Tibial nerve (tissue), 4 donors: ENCODE measurements around the gene CEBPG. TPM values are rescaled to one million over a fixed set of nuclear protein-coding genes. Genes with fewer than 3 reads are reported as not detected.

Experiments used
- DNase-seq, 2 donors: peaks; one replicate each; pipeline ENCODE4 v3.0.0-alpha.2; 2019; ENCODE audit warnings: low spot score in 2 of 2
- H3K27ac ChIP-seq, 4 donors: fragments of 200-600 bp; sonication (generic) in 3 of 4; one replicate each; pipeline ENCODE4 v1.5.1; 2017 to 2019; ENCODE audit warnings: mild to moderate bottlenecking in 1 of 4
- H3K27me3 ChIP-seq, 2 donors: fragments of 200-600 bp; sonication (generic) in 1 of 2; one replicate each; pipeline versions ENCODE4 v1.5.1 to v1.6.0; 2017 to 2019
- H3K36me3 ChIP-seq, 3 donors: fragments of 200-600 bp; sonication (generic); one replicate each; pipeline ENCODE4 v1.5.1; 2018 to 2019
- H3K4me1 ChIP-seq, 4 donors: fragments of 200-600 bp; sonication (generic) in 3 of 4; one replicate each; pipeline ENCODE4 v1.5.1; 2017 to 2019
- H3K4me3 ChIP-seq, 4 donors: fragments of 200-600 bp; sonication (generic) in 3 of 4; one replicate each; pipeline ENCODE4 v1.5.1; 2017 to 2019; ENCODE audit warnings: mild to moderate bottlenecking in 1 of 4, moderate library complexity in 1 of 4
- H3K9me3 ChIP-seq, 4 donors: fragments of 200-600 bp; sonication (generic) in 3 of 4; one replicate each; pipeline ENCODE4 v1.5.1; 2017 to 2019
- CTCF ChIP-seq, 5 experiments: fragments of 200-600 bp in 3 of 5; fragments of 450-650 bp in 2 of 5; sonication (generic) in 3 of 5; IDR thresholded peaks; one replicate each; pipeline ENCODE4 v1.5.1; 2016 to 2019; ENCODE audit warnings: antibody characterized with exemption in 5 of 5, mild to moderate bottlenecking in 3 of 5, moderate library complexity in 2 of 5
- EP300 ChIP-seq, 2 donors: sonication (generic); formaldehyde crosslinking; IDR thresholded peaks; one replicate each; pipeline ENCODE4 v1.6.1; 2017; ENCODE audit warnings: antibody characterized with exemption in 2 of 2, mild to moderate bottlenecking in 1 of 2
- POLR2A ChIP-seq, 2 donors: fragments of 450-650 bp; IDR thresholded peaks; one replicate each; pipeline ENCODE4 v1.6.1; 2017; ENCODE audit warnings: antibody characterized with exemption in 2 of 2, mild to moderate bottlenecking in 2 of 2, moderate library complexity in 2 of 2
- WGBS, 2 donors: methylation state at CpG; one replicate each; pipeline ENCODE4 v1.1.5; 2018; 5-methylcytosine and 5-hydroxymethylcytosine counted together
- total RNA-seq, 4 donors: library from RNA; depleted of rRNA; stranded (reverse); fragments of >200 nt; gene quantifications; one replicate each; pipeline ENCODE4 v1.1.0, GENCODE V29; 2016

Gene CEBPG
- total RNA-seq, 4 donors from 2014 or later = 15.5 to 18.6 (median 16.7) TPM

- no peak for DNase-seq
- no peak overlapping the region for H3K27ac ChIP-seq
These were observed 5.2 kb upstream of the CEBPG start for GRCh38 chr19:33368074-33368864.

DNA sequence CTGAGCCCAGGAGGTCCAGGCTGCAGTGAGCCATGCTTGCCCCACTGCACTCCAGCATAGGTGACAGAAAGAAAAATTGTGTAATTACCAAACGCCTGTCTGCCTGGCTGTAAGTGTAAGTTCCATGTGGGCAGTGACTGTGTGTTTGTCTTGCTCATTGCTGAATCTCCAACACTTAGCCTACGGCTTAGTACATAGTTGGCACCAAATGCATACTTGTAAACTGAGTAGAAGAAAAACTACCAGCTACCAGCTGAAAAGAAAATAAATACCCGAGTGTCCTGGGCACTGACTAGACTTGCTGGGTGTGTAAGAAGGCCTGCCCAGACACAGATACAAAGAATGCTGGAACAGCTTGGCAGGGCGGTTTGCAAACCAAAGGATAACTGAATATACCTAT is 2.7 kb upstream of the CEBPG start:
- no peaks in the 10 kb centered on the region for H3K36me3 ChIP-seq
- peaks cover 0 to 19% (median 11%) of the 10 kb centered on the region in 4 donors for H3K4me1 ChIP-seq
- H3K27ac ChIP-seq = no peak overlapping the region
- no peak overlapping the region for H3K4me3 ChIP-seq
- TF ChIP-seq CTCF (IDR thresholded peaks at IDR 0.05) (no peak), POLR2A (IDR thresholded peaks at IDR 0.05) (no peak), EP300 (IDR thresholded peaks at IDR 0.05) (no peak)
- no peak for DNase-seq
- no peaks in the 10 kb centered on the region for H3K27me3 ChIP-seq
- no peaks in the 10 kb centered on the region for H3K9me3 ChIP-seq
- 88 to 91% methylated on average over 4 of the region's 4 CpGs for WGBS, 2 donors

More at GRCh38 chr19:33368074-33368864, 5.2 kb upstream of the CEBPG start:
- Histone ChIP-seq H3K4me3 (no peak overlapping the region), H3K9me3 (no peaks in the 10 kb centered on the region), H3K27me3 (no peaks in the 10 kb centered on the region), H3K36me3 (no peaks in the 10 kb centered on the region), H3K4me1 (peaks cover 0 to 5% (median 0%) of the 10 kb centered on the region in 4 donors)
- TF ChIP-seq CTCF (IDR thresholded peaks at IDR 0.05) (no peak), POLR2A (IDR thresholded peaks at IDR 0.05) (no peak), EP300 (IDR thresholded peaks at IDR 0.05) (no peak)
- WGBS, 2 donors = 62 to 69% methylated on average over 5 of the region's 5 CpGs

DNA sequence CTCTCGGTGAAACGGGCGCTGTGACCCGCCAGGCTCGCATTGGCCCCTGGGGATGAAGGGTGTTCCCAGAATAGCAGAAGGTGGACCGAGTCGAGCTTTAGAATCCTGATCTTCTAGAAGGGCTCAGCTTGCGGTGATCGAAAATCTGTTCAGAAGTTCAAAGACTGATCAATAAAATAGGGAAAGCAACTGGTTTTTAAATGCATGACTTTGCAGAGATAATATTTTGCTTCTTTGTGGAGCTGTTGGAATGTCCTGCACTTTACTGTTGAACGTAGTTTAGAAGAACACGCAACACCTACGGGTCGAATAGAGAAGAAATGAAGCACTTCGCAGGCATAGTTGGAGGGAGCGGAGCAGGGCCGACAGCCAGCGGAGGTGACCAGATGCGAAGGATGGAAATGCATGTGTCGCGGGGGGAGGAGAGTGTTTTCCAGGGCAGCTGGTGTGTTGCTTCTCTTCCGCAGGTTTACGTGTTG is 766 bp downstream of the CEBPG start:
- TF ChIP-seq POLR2A (IDR thresholded peaks at IDR 0.05) = no peak
- TF ChIP-seq EP300 (IDR thresholded peaks at IDR 0.05) = no peak
- TF ChIP-seq CTCF (IDR thresholded peaks at IDR 0.05) = no peak
- Histone ChIP-seq H3K36me3 (peaks cover 0 to 3% (median 0%) of the 10 kb centered on the region in 3 donors), H3K9me3 (no peaks in the 10 kb centered on the region), H3K4me1 (peaks cover 0 to 50% (median 28%) of the 10 kb centered on the region in 4 donors), H3K27ac (peak overlapping the region; percentile 51 to 97 (median 92)), H3K4me3 (peak overlapping the region; percentile 36 to 88 (median 70)), H3K27me3 (no peaks in the 10 kb centered on the region)
- no peak for DNase-seq
- WGBS, 2 donors = 8% methylated on average over 17 to 20 of the region's 22 CpGs

- Histone ChIP-seq H3K4me3 (peak overlapping the region in 2 of 4 donors; percentile 59 to 88), H3K4me1 (peaks cover 0 to 56% (median 28%) of the 10 kb centered on the region in 4 donors)
- WGBS, 2 donors = 78 to 82% methylated on average over 9 of the region's 9 CpGs
These were observed 1.8 kb downstream of the CEBPG start for GRCh38 chr19:33375156-33375836.

More at GRCh38 chr19:33375156-33375836, 1.8 kb downstream of the CEBPG start:
- no peak for TF ChIP-seq EP300 (IDR thresholded peaks at IDR 0.05)
- no peak for TF ChIP-seq POLR2A (IDR thresholded peaks at IDR 0.05)
- no peak for TF ChIP-seq CTCF (IDR thresholded peaks at IDR 0.05)
- DNase-seq = no peak
- H3K36me3 ChIP-seq = peaks cover 0 to 13% (median 0%) of the 10 kb centered on the region in 3 donors
- no peaks in the 10 kb centered on the region for H3K9me3 ChIP-seq
- peak overlapping the region in 3 of 4 donors; percentile 21 to 97 (median 53) for H3K27ac ChIP-seq
- no peaks in the 10 kb centered on the region for H3K27me3 ChIP-seq
